Kidney (tissue), 14 donors: ENCODE results near the gene SH2D4B. TPM values are rescaled to one million over a fixed set of nuclear protein-coding genes. Genes with fewer than 3 reads are reported as not detected.

ENCODE experiments used
- DNase-seq, 5 donors: peaks; one replicate each; pipeline ENCODE4 v3.0.0-alpha.2; 2013 to 2020
- FAIRE-seq: peaks from 2 replicates; lab custom pipeline; 2012; peaks lifted over from hg19 to GRCh38; lab: Jason Lieb, UNC
- H3K27ac ChIP-seq, 2 donors: one replicate each; pipeline ENCODE4 v1.7.0; 2013; ENCODE audit warnings: low read depth in 2 of 2, low read length in 2 of 2, inconsistent platforms in 1 of 2
- H3K27me3 ChIP-seq: one replicate; pipeline ENCODE4 v1.7.1; 2013; ENCODE audit warnings: low read length, inconsistent platforms; ENCODE audit not compliant: control insufficient read depth, insufficient read depth
- H3K36me3 ChIP-seq, 3 donors: one replicate each; pipeline versions ENCODE4 v1.7.0 to v1.7.1; 2013; ENCODE audit warnings: low read length in 3 of 3, control low read depth in 1 of 3, inconsistent platforms in 1 of 3; ENCODE audit not compliant: insufficient read depth in 3 of 3, control insufficient read depth in 2 of 3
- H3K4me1 ChIP-seq, 3 donors: one replicate each; pipeline versions ENCODE4 v1.7.0 to v1.7.1; 2013; ENCODE audit warnings: low read length in 3 of 3, inconsistent platforms in 1 of 3, low read depth in 1 of 3; ENCODE audit not compliant: control insufficient read depth in 2 of 3, insufficient read depth in 2 of 3
- H3K4me3 ChIP-seq, 3 donors: one replicate each; pipeline versions ENCODE4 v1.7.0 to v1.8.1; 2013; ENCODE audit warnings: low read length in 3 of 3, control low read depth in 1 of 3, inconsistent platforms in 1 of 3
- H3K9ac ChIP-seq, 3 donors: one replicate each; pipeline versions ENCODE4 v1.7.0 to v1.7.1; 2013; ENCODE audit warnings: low read length in 3 of 3, control low read depth in 1 of 3, inconsistent platforms in 1 of 3
- H3K9me3 ChIP-seq, 3 donors: one replicate each; pipeline versions ENCODE4 v1.7.0 to v1.7.1; 2013; ENCODE audit warnings: low read length in 3 of 3, control low read depth in 1 of 3, inconsistent platforms in 1 of 3; ENCODE audit not compliant: control insufficient read depth in 2 of 3, insufficient read depth in 1 of 3
- CTCF ChIP-seq: IDR thresholded peaks from 3 replicates; pipeline ENCODE4 v1.5.1; 2012; ENCODE audit warnings: mild to moderate bottlenecking, moderate library complexity, borderline replicate concordance; ENCODE audit not compliant: insufficient read depth; ENCODE audit errors: extremely low read depth
- intact Hi-C: fragments of 100-400 bp; cut with DNase I; formaldehyde crosslinking; loops from one replicate; pipeline ENCODE4 v1.11.1; 2022
- polyA plus RNA-seq: library from polyadenylated mRNA; stranded (reverse); fragments of 350-450 nt; fragmentation: Illumina TruSeq; extraction: RNeasy Lipid Tissue Mini Kit (QIAGEN cat#74804); gene quantifications from one replicate; pipeline ENCODE4 v1.2.3, GENCODE V29; 2014; ENCODE audit warnings: low read depth, low replicate concordance; ENCODE audit not compliant: insufficient read depth
- total RNA-seq: library from RNA; stranded (reverse); fragmentation: NEBNext Ultra II Directional; extraction: Animal tissue kit (Norgen Biotek cat#: 25700); gene quantifications from one replicate; pipeline ENCODE4 v1.2.1, GENCODE V29; 2021
- donor health status: control.
- donor health status: control.
- donor health status: control.
- donor health status: control.
- donor health status: control.
- donor health status: DM: yes; HTN: yes; CAD: no.
- donor health status: Normal renal cell carcinoma (clear cell type).

Gene SH2D4B
- total and polyA plus RNA-seq, 2 donors from 2014 or later, result 0.09 TPM; not detected in 1

GRCh38 chr10:80630324-80630723 lies 92.6 kb downstream of the SH2D4B start:
- intact Hi-C loops, result no loop called here
- H3K9me3 ChIP-seq, result no peaks in the 10 kb centered on the region
- H3K36me3 ChIP-seq, result no peaks in the 10 kb centered on the region
- FAIRE-seq (no peak), DNase-seq (no peak)
- TF ChIP-seq CTCF, result no peak
- H3K9ac ChIP-seq, result no peak overlapping the region
- H3K27me3 ChIP-seq, result no peaks in the 10 kb centered on the region
- H3K4me1 ChIP-seq, result no peaks in the 10 kb centered on the region
- no peak overlapping the region for H3K4me3 ChIP-seq
- H3K27ac ChIP-seq, result no peak overlapping the region

GRCh38 chr10:80632742-80633141 lies 95.0 kb downstream of the SH2D4B start:
- no peak for TF ChIP-seq CTCF
- Histone ChIP-seq H3K4me3 (no peak overlapping the region), H3K27ac (no peak overlapping the region), H3K27me3 (no peaks in the 10 kb centered on the region), H3K4me1 (no peaks in the 10 kb centered on the region), H3K9me3 (no peaks in the 10 kb centered on the region), H3K36me3 (no peaks in the 10 kb centered on the region), H3K9ac (no peak overlapping the region)
- intact Hi-C loops, result no loop called here
- DNase-seq (no peak), FAIRE-seq (no peak)

- Histone ChIP-seq H3K27ac (no peak overlapping the region), H3K27me3 (no peaks in the 10 kb centered on the region), H3K9ac (no peak overlapping the region), H3K4me3 (no peak overlapping the region), H3K9me3 (no peaks in the 10 kb centered on the region), H3K4me1 (no peaks in the 10 kb centered on the region), H3K36me3 (no peaks in the 10 kb centered on the region)
- TF ChIP-seq CTCF, result no peak
- no peak for DNase-seq
- intact Hi-C loops, result no loop called here
- no peak for FAIRE-seq
Measured at GRCh38 chr10:80633383-80633860, 95.7 kb downstream of the SH2D4B start.

GRCh38 chr10:80633910-80634309 lies 96.2 kb downstream of the SH2D4B start:
- Histone ChIP-seq H3K4me3 (no peak overlapping the region), H3K4me1 (no peaks in the 10 kb centered on the region), H3K9me3 (no peaks in the 10 kb centered on the region), H3K9ac (no peak overlapping the region), H3K27me3 (no peaks in the 10 kb centered on the region), H3K27ac (no peak overlapping the region), H3K36me3 (no peaks in the 10 kb centered on the region)
- DNase-seq (no peak), FAIRE-seq (no peak)
- no peak for TF ChIP-seq CTCF
- intact Hi-C loops, result no loop called here
